H9 (cell line): Measurements from ENCODE around the gene CPT1B. TPM values are rescaled to one million over a fixed set of nuclear protein-coding genes. Genes with fewer than 3 reads are reported as not detected.

ENCODE experiments used
- DNase-seq: peaks from one replicate; pipeline ENCODE4 v3.0.0-alpha.2; 2017
- H2AFZ ChIP-seq: one replicate; pipeline ENCODE4 v1.6.1; 2013; ENCODE audit warnings: mild to moderate bottlenecking, low read length, control low read depth, moderate library complexity
- H2AK5ac ChIP-seq: 2 replicates; pipeline ENCODE4 v1.6.1; 2013; ENCODE audit warnings: low read length, control low read depth, mixed read lengths; ENCODE audit not compliant: insufficient read length
- H2BK120ac ChIP-seq: one replicate; pipeline ENCODE4 v1.6.1; 2013; ENCODE audit warnings: low read depth, mild to moderate bottlenecking, low read length, control low read depth, inconsistent platforms; ENCODE audit not compliant: poor library complexity, severe bottlenecking
- H2BK12ac ChIP-seq: 2 replicates; pipeline ENCODE4 v1.6.1; 2013; ENCODE audit warnings: low read length, control low read depth, mixed read lengths, low read depth; ENCODE audit not compliant: insufficient read length
- H2BK15ac ChIP-seq: 2 replicates; pipeline ENCODE4 v1.6.1; 2013; ENCODE audit warnings: low read depth, low read length, control low read depth
- H2BK20ac ChIP-seq: one replicate; pipeline ENCODE4 v1.6.1; 2013; ENCODE audit warnings: low read depth, mild to moderate bottlenecking, low read length, control low read depth, inconsistent platforms; ENCODE audit not compliant: poor library complexity, severe bottlenecking
- H2BK5ac ChIP-seq: 2 replicates; pipeline ENCODE4 v1.6.1; 2013; ENCODE audit warnings: low read length, control low read depth, mixed read lengths; ENCODE audit not compliant: insufficient read length
- H3K14ac ChIP-seq: 2 replicates; pipeline ENCODE4 v1.6.1; 2013; ENCODE audit warnings: low read length, control low read depth; ENCODE audit not compliant: insufficient read depth
- H3K18ac ChIP-seq: 2 replicates; pipeline ENCODE4 v1.6.1; 2013; ENCODE audit warnings: low read depth, mild to moderate bottlenecking, mixed read lengths, low read length, control low read depth; ENCODE audit not compliant: insufficient read length
- H3K23ac ChIP-seq: 2 replicates; pipeline ENCODE4 v1.6.1; 2013; ENCODE audit warnings: low read length, control low read depth, mixed read lengths, low read depth; ENCODE audit not compliant: insufficient read length
- H3K23me2 ChIP-seq: 2 replicates; pipeline ENCODE4 v1.6.1; 2013; ENCODE audit warnings: low read depth, mild to moderate bottlenecking, mixed read lengths, low read length, control low read depth; ENCODE audit not compliant: insufficient read length, poor library complexity, severe bottlenecking
- H3K27ac ChIP-seq: 2 replicates; pipeline ENCODE4 v1.5.1; 2013; ENCODE audit warnings: low read length, control low read depth, mixed read lengths, low read depth; ENCODE audit not compliant: insufficient read length
- H3K27me3 ChIP-seq: 2 replicates; pipeline ENCODE4 v1.6.1; 2013; ENCODE audit warnings: low read length, control low read depth, inconsistent platforms; ENCODE audit not compliant: insufficient read depth
- H3K4ac ChIP-seq: 2 replicates; pipeline ENCODE4 v1.6.1; 2013; ENCODE audit warnings: low read depth, mild to moderate bottlenecking, control low read depth, inconsistent platforms, low read length, moderate library complexity
- H3K4me1 ChIP-seq: 2 replicates; pipeline ENCODE4 v1.6.1; 2013; ENCODE audit warnings: low read length, control low read depth, inconsistent platforms; ENCODE audit not compliant: insufficient read depth
- H3K4me2 ChIP-seq: 2 replicates; pipeline ENCODE4 v1.6.1; 2013; ENCODE audit warnings: low read length, control low read depth, mixed read lengths; ENCODE audit not compliant: insufficient read length, insufficient read depth
- H3K56ac ChIP-seq: 2 replicates; pipeline ENCODE4 v1.6.1; 2013; ENCODE audit warnings: low read depth, mild to moderate bottlenecking, mixed read lengths, low read length, control low read depth; ENCODE audit not compliant: insufficient read length
- H3K79me1 ChIP-seq: 2 replicates; pipeline ENCODE4 v1.6.1; 2013; ENCODE audit warnings: low read depth, mild to moderate bottlenecking, moderate library complexity, low read length, control low read depth, inconsistent platforms; ENCODE audit not compliant: insufficient read depth, poor library complexity, severe bottlenecking
- H3K79me2 ChIP-seq: 2 replicates; pipeline ENCODE4 v1.6.1; 2013; ENCODE audit warnings: low read length, control low read depth, inconsistent platforms; ENCODE audit not compliant: insufficient read depth
- H3K9ac ChIP-seq: 2 replicates; pipeline ENCODE4 v1.6.1; 2013; ENCODE audit warnings: low read length, control low read depth, mixed read lengths; ENCODE audit not compliant: insufficient read length; ENCODE audit errors: extremely low read depth
- H3K9me3 ChIP-seq: one replicate; pipeline ENCODE4 v1.6.1; 2013; ENCODE audit warnings: low read depth, low read length, inconsistent platforms; ENCODE audit not compliant: control insufficient read depth
- H3T11ph ChIP-seq: one replicate; pipeline ENCODE4 v1.6.1; 2013; ENCODE audit warnings: mild to moderate bottlenecking, low read length, control low read depth, inconsistent platforms
- H4K20me1 ChIP-seq: one replicate; pipeline ENCODE4 v1.6.1; 2013; ENCODE audit not compliant: control insufficient read depth, insufficient read length, insufficient read depth
- H4K5ac ChIP-seq: 2 replicates; pipeline ENCODE4 v1.6.1; 2013; ENCODE audit warnings: low read depth, mild to moderate bottlenecking, mixed read lengths, low read length, control low read depth; ENCODE audit not compliant: insufficient read length
- H4K8ac ChIP-seq: replicated peaks from 2 replicates; pipeline ENCODE4 v1.6.1; 2013; ENCODE audit warnings: low read length, control low read depth, mixed read lengths, low read depth; ENCODE audit not compliant: insufficient read length
- H4K91ac ChIP-seq: 2 replicates; pipeline ENCODE4 v1.6.1; 2013; ENCODE audit warnings: low read depth, mild to moderate bottlenecking, moderate library complexity, mixed read lengths, low read length, control low read depth; ENCODE audit not compliant: insufficient read length
- H3K27ac Mint-ChIP-seq, 3 experiments: 2 replicates in 2 of 3; 3 replicates in 1 of 3; pipeline ENCODE4 v1.8.0; 2020 to 2021; ENCODE audit warnings: mixed read lengths in 3 of 3, mild to moderate bottlenecking in 1 of 3, moderate library complexity in 1 of 3
- H3K27me3 Mint-ChIP-seq: 2 replicates; pipeline ENCODE4 v1.8.0; 2021; ENCODE audit warnings: low read depth, mild to moderate bottlenecking, moderate library complexity, mixed read lengths
- H3K36me3 Mint-ChIP-seq, 3 experiments: 2 replicates in 2 of 3; 3 replicates in 1 of 3; pipeline ENCODE4 v1.8.0; 2020 to 2021; ENCODE audit warnings: low read depth in 3 of 3, mixed read lengths in 3 of 3; ENCODE audit not compliant: insufficient read depth in 1 of 3
- H3K4me1 Mint-ChIP-seq, 2 experiments: 2 replicates each; pipeline ENCODE4 v1.8.0; 2020; ENCODE audit warnings: mixed read lengths in 2 of 2
- H3K4me3 Mint-ChIP-seq, 2 experiments: 2 replicates in 1 of 2; 3 replicates in 1 of 2; pipeline ENCODE4 v1.8.0; 2020 to 2021; ENCODE audit warnings: mild to moderate bottlenecking in 2 of 2, mixed read lengths in 2 of 2, moderate library complexity in 1 of 2
- H3K9me3 Mint-ChIP-seq, 2 experiments: 2 replicates in 1 of 2; 3 replicates in 1 of 2; pipeline ENCODE4 v1.8.0; 2020; ENCODE audit warnings: mild to moderate bottlenecking in 2 of 2, mixed read lengths in 2 of 2, moderate library complexity in 1 of 2
- WGBS: extraction: QIAGEN DNeasy Blood & Tissue Kit; methylation state at CpG from one replicate; pipeline ENCODE4 v1.1.7; 2013; ENCODE audit warnings: missing lambda C conversion rate, low lambda C conversion rate, mixed read lengths; ENCODE audit not compliant: insufficient read length; ENCODE audit errors: extremely low coverage; 5-methylcytosine and 5-hydroxymethylcytosine counted together
- total RNA-seq: library from RNA; stranded (reverse); gene quantifications from 2 replicates; pipeline ENCODE4 v1.2.1, GENCODE V29; 2021
- TF ChIP-seq, protein P1 (sequence below): fragments of 200-600 bp; sonication (generic); conservative IDR thresholded peaks from 3 replicates; pipeline ENCODE4 v1.8.0; 2021; ENCODE audit warnings: antibody characterized with exemption, mild to moderate bottlenecking

Gene CPT1B
- total RNA-seq, 1 experiment from 2014 or later: 65.7 TPM

DNA sequence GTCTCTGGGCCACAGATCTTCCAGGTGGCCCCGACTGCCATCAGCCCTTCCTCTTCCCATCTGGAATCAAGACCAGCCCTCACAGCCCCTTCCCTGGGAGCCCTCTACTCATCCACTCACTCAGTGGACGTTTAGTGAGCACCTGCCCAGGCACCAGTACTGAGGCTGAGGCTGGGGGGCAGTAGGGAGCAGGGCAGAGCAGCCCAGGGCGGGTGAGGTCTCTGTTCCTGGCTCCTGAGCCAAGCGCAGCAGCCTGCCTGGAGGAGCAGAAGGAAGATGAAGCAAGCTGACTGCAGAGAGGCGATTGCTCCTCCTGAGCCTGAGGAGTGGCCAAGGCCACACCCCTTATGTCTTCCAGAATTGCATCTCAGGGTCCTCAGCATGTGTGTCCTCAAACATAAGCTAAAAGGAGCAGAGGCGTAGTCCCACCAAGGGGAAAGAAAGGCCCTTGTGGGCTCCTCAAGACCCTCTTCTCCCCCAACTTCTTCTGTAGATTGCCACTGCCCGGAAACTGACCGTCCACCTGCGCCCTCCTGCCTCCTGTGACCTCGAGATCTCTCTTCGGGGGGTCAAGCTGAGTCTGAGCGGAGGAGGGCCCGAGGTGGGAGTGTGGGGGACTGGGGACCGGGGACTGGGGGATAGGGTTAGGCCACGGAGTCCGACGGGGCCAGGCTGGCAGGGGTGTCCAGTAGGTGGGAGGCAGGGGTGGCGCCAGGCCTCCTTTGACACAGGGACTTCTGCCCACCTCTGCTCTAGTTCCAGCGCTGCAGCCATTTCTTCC, 28.1 kb upstream of the CPT1B start:
- H3K14ac ChIP-seq: no peak overlapping the region; the same call in 1 of the 2 replicates
- H4K8ac ChIP-seq: no peak overlapping the region
- H3K18ac ChIP-seq: no peak overlapping the region
- H3K27ac ChIP-seq: no peak overlapping the region
- TF ChIP-seq, protein P1, sequence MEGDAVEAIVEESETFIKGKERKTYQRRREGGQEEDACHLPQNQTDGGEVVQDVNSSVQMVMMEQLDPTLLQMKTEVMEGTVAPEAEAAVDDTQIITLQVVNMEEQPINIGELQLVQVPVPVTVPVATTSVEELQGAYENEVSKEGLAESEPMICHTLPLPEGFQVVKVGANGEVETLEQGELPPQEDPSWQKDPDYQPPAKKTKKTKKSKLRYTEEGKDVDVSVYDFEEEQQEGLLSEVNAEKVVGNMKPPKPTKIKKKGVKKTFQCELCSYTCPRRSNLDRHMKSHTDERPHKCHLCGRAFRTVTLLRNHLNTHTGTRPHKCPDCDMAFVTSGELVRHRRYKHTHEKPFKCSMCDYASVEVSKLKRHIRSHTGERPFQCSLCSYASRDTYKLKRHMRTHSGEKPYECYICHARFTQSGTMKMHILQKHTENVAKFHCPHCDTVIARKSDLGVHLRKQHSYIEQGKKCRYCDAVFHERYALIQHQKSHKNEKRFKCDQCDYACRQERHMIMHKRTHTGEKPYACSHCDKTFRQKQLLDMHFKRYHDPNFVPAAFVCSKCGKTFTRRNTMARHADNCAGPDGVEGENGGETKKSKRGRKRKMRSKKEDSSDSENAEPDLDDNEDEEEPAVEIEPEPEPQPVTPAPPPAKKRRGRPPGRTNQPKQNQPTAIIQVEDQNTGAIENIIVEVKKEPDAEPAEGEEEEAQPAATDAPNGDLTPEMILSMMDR: peak; percentile 40; the same call in 2 of the 3 replicates
- H3K4me3 Mint-ChIP-seq: peak overlapping the region in 1 of 2 experiments; percentile 26; a peak in 1 of 5 replicates
- H3K9ac ChIP-seq: no peak overlapping the region
- peaks cover 35% of the 10 kb centered on the region for H3K27me3 Mint-ChIP-seq
- no peak overlapping the region for H3K23ac ChIP-seq
- no peaks in the 10 kb centered on the region; the same call in 1 of the 2 replicates for H3K27me3 ChIP-seq
- no peaks in the 10 kb centered on the region for H3K79me1 ChIP-seq
- H2BK12ac ChIP-seq: no peak overlapping the region
- peaks cover 9 to 10% of the 10 kb centered on the region in 2 experiments for H3K4me1 Mint-ChIP-seq
- H2BK15ac ChIP-seq: no peak overlapping the region
- H2BK120ac ChIP-seq: no peak overlapping the region
- H3K36me3 Mint-ChIP-seq: no peaks in the 10 kb centered on the region; a peak in 1 of 7 replicates
- H3K27ac Mint-ChIP-seq: no peak overlapping the region
- no peaks in the 10 kb centered on the region for H3K9me3 ChIP-seq
- H4K5ac ChIP-seq: no peak overlapping the region
- H3K79me2 ChIP-seq: no peaks in the 10 kb centered on the region
- no peak overlapping the region for H2AFZ ChIP-seq
- no peak overlapping the region for H3K56ac ChIP-seq
- no peaks in the 10 kb centered on the region for H4K20me1 ChIP-seq
- H3K4me1 ChIP-seq: no peaks in the 10 kb centered on the region; the same call in 1 of the 2 replicates
- no peak for DNase-seq
- H3K4ac ChIP-seq: no peak overlapping the region
- no peak overlapping the region for H3T11ph ChIP-seq
- H4K91ac ChIP-seq: no peak overlapping the region
- no peak overlapping the region for H2BK5ac ChIP-seq
- H3K23me2 ChIP-seq: peaks cover 5% of the 10 kb centered on the region
- H2AK5ac ChIP-seq: no peak overlapping the region
- H3K9me3 Mint-ChIP-seq: no peaks in the 10 kb centered on the region
- no peak overlapping the region for H2BK20ac ChIP-seq
- no peak overlapping the region for H3K4me2 ChIP-seq
- no CpG with 5 or more reads among the region's 19 CpGs for WGBS
